Measurements from ENCODE around the gene PLTP.

The PLTP gene

DNA sequence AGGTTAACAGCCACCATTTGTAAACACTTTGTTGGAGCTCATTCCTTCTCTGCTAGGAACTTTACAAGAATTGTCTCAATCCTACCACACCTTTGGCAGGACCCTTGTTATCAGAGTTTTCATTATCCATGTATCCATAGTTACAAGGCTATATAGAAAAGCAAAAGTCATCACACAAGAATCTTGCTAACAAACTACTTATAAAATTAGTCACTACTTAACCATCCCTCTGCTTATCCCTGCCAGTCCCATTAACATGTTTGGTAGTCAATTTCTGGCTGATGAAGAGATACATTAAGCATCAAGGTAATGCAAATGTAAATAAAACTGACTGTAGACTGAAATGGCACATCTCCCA is 44.2 kb downstream of the PLTP start:
- no peak for DNase-seq

GRCh38 chr20:45867136-45867818 is 44.7 kb downstream of the PLTP start:
- DNase-seq, result no peak

DNA sequence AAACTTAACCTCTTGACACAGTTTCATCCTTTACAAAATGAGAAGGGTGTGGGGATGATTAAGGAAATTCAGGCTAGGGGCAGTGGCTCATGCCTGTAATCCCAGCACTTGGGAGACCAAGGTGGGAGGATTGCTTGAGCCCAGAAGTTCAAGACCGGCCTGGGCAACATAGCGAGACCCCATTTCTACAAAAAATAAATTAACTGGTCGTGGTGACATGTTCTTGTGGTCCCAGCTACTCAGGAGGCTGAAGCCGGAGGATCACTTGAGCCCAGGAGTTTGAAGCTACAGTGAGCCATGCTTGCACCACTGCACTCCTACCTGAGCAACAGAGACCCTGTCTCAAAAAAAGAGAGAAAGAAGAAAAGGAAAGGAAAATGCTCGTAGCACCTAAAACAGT is 45.5 kb downstream of the PLTP start:
- DNase-seq, result no peak

DNA sequence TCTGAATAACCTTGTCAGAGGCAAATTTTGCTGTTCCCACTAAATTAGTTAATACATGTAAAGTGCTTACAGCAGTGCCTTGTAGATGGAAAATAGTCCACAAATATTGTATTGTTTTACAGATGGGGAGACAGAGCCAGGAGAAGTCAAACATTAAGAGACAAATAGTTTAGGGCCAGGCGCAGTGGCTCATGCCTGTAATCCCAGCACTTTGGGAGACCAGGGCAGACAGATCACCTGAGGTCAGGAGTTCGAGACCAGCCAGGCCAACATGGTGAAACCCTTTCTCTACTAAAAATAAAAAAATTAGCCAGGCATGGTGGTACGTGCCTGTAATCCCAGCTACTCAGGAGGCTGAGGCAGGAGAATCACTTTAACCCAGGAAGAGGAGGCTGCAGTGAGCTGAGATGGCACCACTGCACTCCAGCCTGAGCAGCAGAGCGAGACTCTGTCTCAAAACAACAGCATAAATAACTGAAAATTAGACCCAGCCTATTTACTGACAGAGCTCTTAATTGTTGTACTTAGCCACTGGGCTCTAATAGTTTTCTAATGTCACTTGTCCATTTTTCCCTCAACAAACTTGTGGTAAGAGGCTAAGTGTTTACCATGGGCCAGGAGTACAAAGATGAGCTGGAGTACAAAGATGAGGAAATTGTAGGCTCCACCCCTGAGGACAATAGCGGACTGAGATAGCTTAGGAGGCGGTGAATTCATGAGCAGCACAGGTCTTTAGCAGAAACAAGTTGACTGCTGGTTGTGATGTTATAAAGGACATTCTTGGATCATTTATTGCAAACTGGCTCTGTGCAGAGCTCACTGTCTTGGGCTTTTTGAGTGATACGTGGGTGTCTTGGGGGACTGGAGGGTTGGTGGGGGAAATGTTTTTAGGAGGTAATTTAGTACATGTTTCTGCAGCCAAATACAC is 48.1 kb downstream of the PLTP start:
- no peak for DNase-seq

- peak; percentile 78 for DNase-seq
Observed at GRCh38 chr20:45861221-45862075, 50.5 kb downstream of the PLTP start.

GRCh38 chr20:45860560-45861220 is 51.3 kb downstream of the PLTP start:
- no peak for DNase-seq

GRCh38 chr20:45859916-45860315 is 52.0 kb downstream of the PLTP start:
- DNase-seq, result no peak

DNA sequence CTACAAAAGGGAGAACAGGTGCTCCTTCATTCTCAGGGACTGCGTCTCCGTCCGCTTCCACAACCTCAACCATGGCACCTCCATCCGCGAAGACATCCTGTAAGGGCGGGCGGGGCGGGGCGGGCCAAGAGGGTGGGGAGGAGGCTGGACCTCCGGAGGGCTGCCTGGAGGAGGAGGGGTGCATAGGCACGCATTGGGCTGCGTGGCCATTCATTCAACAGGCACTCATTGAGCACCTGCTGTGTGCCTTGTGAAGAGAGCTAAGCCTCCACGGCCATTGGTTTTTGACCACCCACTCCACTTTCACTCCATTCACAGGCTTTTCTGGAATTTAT is 54.1 kb downstream of the PLTP start:
- no peak for DNase-seq

DNA sequence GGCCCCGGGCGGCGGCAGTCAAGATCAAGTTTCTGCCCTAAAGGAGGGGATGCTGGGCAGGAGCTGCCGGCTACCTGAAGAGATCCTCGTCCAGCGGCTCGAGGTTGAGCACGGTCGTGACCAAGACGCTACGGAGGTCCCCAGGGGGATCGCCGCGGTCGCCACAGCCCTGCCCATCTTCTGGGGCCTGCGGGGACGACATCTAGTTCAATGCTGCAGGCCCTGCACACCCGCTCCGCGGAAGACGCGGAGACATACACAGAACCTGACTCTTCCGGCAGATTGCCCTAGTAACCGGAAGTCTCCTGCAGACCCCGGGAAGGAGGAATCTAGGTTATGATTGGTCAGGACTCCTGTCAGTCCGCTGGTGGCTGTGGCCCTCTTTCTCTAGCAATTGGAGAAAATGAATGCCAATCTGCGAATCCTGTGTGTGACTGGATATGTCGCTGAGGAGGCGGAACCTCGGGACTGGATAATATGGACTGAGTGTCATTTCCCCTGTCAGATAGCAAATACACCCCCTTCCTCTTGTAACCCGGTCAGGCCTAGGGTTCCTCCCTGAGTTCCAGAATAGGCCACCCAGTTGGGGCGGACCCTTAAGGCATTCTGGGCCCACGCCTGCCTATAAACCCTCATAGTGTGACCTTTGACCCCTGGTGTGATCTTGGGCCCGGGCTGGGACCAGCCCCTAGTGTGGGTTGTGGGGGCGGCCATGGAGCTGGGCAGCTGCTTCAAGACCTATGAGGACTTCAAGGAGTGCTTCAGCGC is 54.7 kb downstream of the PLTP start, which contains the start of the genes ACOT8 and ZSWIM3:
Gene ACOT8 (minus strand): TSS at position 279 of the 768 bp plus-strand sequence. CDS start 77 bp downstream, at position 202.
Gene ZSWIM3 (plus strand): TSS at position 501 of the 768 bp plus-strand sequence. CDS start 212 bp downstream, at position 713.
- peak; percentile 100 for DNase-seq

- DNase-seq, result no peak
Observed at GRCh38 chr20:45853484-45853883, 58.5 kb downstream of the PLTP start.

DNA sequence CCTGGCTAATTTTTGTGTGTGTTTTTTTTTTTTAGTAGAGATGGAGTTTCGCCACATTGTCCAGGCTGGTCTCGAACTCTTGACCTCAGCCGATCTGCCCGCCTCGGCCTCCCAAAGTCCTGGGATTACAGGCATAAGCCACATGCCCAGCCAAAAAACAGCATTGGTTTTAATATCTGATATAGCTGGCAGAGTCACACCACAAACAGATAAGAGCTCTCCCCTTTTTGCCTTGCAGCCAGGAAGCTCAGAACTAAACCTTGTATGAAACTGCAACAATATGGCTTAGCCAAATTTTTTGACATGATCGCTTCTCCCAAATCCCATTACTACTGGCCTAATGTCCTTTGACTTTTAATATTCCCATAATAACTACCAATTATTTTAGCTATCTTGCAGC is 59.6 kb downstream of the PLTP start:
- DNase-seq, result peak; percentile 50

GRCh38 chr20:45851501-45851900 is 60.5 kb downstream of the PLTP start:
- no peak for DNase-seq

DNA sequence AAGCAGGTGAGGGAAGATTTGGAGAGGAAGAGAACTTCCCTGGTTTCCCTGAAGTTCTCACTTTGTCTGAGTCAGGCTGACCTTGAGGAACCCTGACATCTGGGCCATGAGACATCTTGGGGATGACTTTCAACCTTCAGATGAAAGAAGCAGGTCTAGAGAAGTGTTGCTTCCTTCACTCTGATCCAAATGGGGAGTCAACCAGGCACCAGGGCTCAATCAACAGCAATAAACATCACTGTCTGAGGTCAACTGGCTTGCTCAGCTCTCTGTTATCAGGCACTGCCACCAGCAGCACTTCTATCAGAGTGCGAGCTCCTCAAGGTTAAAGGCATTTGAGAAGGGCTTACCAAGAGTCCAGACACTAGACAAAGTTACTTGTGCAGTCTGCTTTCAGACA is 61.0 kb downstream of the PLTP start:
- DNase-seq, result peak; percentile 86

- DNase-seq, result no peak
Observed at GRCh38 chr20:45850238-45850637, 61.7 kb downstream of the PLTP start.

- DNase-seq, result no peak
Observed at GRCh38 chr20:45848969-45849582, 62.9 kb downstream of the PLTP start.
